HG03196 (cell line): ENCODE data around the gene MSLN.
"Not testable (repeated sequence)": the region's sequence is repeated elsewhere in the genome, so short reads cannot be mapped to it uniquely, and the experiment has no call there.

ENCODE experiments used
- ATAC-seq: cut with Tn5 transposase; IDR thresholded peaks from one replicate; pipeline ENCODE4 v1.9.1; 2021; ENCODE audit not compliant: unreplicated experiment

The MSLN gene

GRCh38 chr16:770411-770810 lies 9.9 kb downstream of the MSLN start:
- no peak for ATAC-seq

DNA sequence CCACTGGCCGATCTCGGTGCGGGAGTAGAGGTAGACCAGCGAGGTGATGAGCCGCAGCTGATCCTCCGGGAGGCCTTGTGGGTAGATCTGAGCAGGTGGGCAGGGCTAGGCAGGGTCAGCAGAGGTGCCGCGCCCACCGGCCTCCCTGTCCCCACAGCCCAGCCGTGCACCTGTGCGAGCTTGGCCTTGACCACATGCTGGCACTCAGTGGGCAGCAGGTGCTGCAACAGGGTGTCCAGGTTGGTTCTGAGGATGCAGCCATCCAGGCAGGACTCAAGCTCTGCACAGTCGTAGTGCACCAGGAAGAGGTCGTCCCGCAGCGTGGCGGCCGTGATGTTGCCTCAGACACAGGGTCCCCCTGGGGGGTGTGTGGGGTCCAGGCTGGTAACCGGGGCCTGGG lies 12.4 kb downstream of the MSLN start:
- no peak for ATAC-seq

DNA sequence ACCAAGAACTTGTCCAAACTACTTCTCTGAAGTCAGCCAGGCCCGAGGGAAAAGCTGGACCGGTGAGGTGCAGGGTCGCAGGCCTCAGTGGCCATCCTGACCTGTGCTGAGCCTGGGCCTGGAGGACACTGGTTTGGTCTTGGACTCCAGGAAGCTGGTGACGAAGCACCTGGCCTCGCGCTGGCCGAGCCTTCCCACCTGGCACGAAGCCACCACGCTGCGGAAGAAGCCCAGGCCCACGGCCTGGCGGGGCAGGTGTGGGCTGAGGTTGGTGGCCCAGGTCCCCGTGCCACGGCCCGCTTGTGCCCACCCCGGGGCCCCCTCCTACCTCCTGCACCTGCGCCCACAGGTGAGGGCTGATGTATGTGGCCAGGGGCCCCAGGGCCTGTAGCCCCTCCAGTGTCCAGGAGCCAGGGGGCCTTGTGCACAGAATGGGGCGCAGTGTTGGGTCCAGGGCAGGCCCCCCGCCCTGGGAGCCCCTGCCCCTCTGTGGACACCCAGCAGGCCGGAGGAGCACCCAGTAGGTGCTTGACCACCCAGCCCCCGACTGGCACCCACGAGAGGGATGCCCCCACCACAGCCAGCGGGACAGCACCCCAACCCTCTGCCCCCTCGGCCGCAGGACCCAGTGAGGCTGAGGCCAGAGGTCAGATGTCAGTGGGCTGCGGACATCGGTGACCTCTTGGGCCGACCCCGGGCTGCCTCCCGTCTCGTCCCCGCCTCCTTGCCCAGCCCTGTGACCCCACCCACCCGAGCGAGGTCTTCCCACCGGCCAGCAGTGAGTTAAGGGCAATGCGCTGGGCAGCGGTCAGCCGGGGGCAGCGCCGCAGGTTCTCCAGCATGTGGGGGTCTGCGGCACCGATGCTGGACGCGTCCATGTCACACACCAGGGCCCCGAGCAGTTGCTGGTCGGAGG lies 13.8 kb downstream of the MSLN start:
- no peak for ATAC-seq

DNA sequence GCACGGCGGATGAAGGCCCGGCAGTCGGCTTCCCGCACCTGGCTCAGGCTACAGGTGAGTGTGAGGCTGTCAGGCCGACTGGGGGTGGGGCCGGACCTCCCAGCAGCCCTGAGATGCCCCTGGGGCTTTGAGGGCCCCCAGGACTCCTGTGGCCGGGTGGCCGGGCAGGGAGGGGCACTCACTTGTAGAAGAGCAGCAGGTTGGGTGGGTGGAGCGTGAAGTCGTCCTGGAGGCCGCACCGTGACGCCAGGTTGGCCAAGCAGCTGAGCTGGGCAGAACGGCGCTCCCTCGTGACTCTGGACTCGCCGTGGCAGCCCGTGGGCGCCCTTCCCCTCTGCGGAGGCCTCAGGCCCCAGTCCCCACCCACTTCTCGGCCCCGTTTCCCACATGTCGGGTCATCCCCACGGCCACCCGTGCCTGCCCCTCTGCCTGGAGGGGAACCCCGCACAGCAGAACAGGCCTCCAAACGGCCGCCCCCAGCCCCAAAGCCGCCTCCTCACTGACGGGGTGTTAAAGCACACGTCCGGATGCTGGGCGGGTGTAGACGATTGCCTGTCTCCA lies 14.8 kb downstream of the MSLN start:
- ATAC-seq, result no peak

GRCh38 chr16:776298-776697 lies 15.8 kb downstream of the MSLN start:
- not testable (repeated sequence) for ATAC-seq

GRCh38 chr16:776824-777223 lies 16.3 kb downstream of the MSLN start:
- ATAC-seq, result no peak

GRCh38 chr16:777826-778225 lies 17.3 kb downstream of the MSLN start:
- ATAC-seq, result no peak

DNA sequence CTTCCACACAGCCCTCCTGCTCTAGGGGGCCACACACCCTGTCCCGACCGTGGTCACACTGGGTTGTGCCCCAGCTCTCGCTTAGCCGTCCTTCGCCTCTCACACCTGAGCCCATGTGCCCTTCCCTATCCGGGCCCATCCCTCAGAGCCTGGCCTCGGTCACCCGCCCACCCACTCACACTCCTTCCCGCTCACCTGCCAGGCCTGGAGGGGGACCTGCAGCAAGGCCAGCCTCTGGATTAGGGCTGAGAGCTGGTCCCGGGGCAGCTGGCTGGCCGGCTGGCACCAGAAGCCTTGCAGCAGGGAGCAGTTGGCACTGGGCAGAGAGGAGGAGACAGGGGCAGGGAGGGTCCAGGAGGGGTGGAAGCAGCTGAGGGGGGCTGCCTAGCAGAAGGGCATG lies 17.9 kb downstream of the MSLN start:
- no peak for ATAC-seq

- no peak for ATAC-seq
Observed at GRCh38 chr16:778909-779527, 18.5 kb downstream of the MSLN start.

- ATAC-seq, result no peak
Observed at GRCh38 chr16:779561-779960, 19.0 kb downstream of the MSLN start.

DNA sequence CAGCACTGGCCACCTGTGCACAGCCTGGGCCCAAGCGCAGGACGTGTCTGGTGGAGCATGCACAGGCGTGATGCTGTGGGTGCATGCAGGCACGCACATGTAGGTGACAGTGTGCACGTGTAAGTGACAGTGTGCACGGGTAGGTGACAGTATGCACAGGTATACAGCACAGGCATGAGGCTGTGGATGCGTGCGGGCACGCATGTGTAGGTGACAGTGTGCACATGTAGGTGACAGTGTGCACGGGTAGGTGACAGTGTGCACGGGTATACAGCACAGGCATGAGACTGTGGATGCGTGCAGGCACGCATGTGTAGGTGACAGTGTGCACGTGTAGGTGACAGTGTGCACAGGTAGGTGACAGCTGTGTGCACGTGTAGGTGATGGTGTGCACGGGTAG lies 19.8 kb downstream of the MSLN start:
- no peak for ATAC-seq

- ATAC-seq, result no peak
Observed at GRCh38 chr16:781346-782010, 20.9 kb downstream of the MSLN start.

DNA sequence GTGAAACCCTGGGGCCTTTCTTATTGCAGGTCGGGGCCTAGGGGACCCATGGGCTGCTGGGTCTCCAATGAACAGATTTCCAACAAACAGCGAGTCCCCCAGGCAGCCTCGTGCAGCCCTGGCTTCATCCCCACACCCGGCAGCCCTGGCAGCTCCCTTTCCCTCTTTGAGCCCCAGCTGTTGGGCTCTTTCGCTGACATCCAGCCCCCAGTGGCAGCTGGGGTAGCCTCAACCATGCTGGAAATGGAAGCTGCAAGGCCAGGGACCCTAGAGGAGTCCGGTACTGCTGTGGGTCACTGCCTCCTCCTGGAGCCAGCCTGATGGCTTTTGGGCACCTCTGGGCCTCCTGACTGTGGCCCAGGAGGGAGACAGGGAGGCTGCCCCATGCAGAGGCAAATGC lies 21.7 kb downstream of the MSLN start:
- no peak for ATAC-seq

DNA sequence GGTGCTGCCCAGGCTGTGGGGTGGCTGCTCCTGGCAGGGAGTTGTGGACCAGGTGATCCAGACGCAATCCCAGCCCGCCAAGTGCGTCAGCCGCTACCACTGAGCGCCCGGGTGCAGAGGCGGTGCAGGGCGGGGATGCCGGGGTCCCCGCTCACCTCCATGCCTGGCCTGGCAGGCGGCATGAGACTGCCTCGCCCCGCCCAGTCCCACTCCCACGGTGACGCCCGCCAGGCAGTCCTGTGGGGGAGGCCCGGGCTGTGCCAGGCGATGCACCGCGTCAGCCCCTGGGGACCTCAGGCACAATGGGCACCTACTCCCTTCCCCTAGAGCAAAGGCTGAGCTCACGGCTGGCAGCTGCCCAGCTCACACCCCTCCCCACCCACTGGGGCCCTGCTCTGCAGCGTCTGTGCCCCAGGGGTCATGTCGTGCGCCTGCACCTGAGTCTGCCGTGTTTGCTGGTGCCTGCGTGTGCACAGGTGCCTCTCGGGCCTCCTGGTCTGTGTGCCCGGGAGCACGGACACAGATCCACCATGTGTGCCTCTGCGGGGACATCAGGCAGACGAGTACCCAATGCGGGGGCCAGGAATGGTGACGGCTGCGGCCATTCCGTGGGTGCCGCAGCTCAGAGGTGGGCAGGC lies 22.4 kb downstream of the MSLN start:
- ATAC-seq, result no peak

DNA sequence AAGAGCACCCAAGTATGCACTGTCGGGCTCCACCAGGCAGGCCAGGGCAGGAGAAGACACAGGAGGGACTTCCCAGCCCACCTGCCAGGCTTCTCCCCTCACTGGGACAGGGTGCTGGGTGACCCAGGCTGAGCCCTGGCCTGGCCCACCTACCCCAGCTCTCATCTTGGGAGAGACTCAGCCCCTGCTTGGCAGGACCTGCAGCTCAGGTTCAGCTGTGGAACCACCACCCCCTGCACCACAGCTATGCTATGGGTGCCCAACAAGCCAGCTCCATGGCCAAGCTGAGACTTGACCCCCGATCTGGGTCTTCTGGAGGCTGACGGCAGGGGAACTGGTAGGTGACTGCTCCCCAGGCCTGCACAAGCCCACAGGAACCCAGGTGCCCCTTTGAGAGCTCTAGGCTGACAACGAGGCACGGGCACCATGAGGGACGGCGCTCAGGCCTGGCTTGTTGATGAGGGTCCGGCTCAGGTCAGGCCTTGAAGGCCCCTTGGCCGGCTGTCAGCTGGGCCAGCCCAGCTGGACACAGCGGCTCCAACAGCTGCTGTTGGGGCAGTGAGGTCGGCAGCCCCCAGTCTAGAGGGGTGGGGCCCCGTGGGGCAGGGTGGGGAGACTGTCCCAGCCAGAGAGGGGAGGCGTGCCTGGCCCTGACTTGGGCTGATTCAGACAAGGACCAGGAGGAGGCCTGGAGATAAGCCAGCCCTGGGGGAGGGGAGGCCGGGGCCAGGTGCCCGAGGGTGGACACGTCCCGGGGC lies 23.0 kb downstream of the MSLN start:
- no peak for ATAC-seq

- no peak for ATAC-seq
Observed at GRCh38 chr16:784431-784830, 23.9 kb downstream of the MSLN start.

GRCh38 chr16:785563-786535 lies 25.3 kb downstream of the MSLN start:
- no peak for ATAC-seq

GRCh38 chr16:787321-787966 lies 26.9 kb downstream of the MSLN start:
- ATAC-seq, result no peak

DNA sequence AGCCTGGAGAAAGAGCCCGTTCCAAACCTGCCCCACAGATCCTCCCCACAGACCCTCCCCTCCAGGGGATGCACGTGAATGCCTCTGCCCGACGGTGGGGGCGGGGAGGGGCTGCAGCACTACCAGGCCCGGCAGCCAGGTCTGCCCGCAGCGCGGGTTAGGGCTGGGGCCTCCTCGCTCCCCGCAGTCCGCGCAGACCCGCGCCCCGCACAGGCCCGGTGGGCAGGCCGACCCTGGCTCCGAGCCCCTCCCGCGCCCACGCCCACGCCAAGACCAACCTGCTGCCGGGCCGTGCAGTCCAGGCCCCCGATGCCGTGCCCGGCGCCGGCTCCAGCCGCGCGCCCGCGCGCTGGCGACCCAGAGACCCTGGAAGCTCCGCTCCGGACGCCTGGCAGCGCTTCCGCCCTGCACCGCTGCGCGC lies 27.5 kb downstream of the MSLN start, which contains the start of gene RPUSD1:
TSS of gene RPUSD1 (minus strand) at position 404 of the 421 bp plus-strand sequence. CDS start 644 bp downstream, outside the sequence.
- no peak for ATAC-seq
